Caco-2 (cell line): ENCODE measurements around the gene CDK17. TPM values are rescaled to one million over a fixed set of nuclear protein-coding genes. Genes with fewer than 3 reads are reported as not detected.

Source experiments
- BruUV-seq: library from RNA; stranded (reverse); fragments of 400-500 nt; replicated peaks from 2 replicates; lab custom pipeline; 2021; lab: Mats Ljungman, UMichigan
- CTCF ChIA-PET: fragments of 300-600 bp; sonication (Branson Sonifier 250); formaldehyde crosslinking; loops from one replicate; lab custom pipeline; 2022; ENCODE audit warnings: antibody characterized with exemption; lab: Charles Lee
- POLR2A ChIA-PET: fragments of 300-600 bp; sonication (Branson Sonifier 250); formaldehyde crosslinking; loops from one replicate; lab custom pipeline; 2022; ENCODE audit warnings: antibody characterized with exemption; lab: Charles Lee
- DNase-seq, 2 experiments: peaks; one replicate each; pipeline versions ENCODE4 v3.0.0 to v3.0.0-alpha.2; 2020 to 2022
- H3K27me3 ChIP-seq: replicated peaks from 2 replicates; pipeline ENCODE4 v1.6.0; 2011; ENCODE audit warnings: low read length; ENCODE audit not compliant: control insufficient read depth, insufficient read depth
- H3K36me3 ChIP-seq: 2 replicates; pipeline ENCODE4 v1.5.1; 2011; ENCODE audit warnings: low read length; ENCODE audit not compliant: control insufficient read depth, insufficient read depth
- H3K4me1 ChIP-seq: fragments of 250-450 bp; sonication (Bioruptor Pico); 2 replicates; pipeline ENCODE4 v1.5.1; 2020; ENCODE audit warnings: mild to moderate bottlenecking
- H3K4me3 ChIP-seq: 2 replicates; pipeline ENCODE4 v1.5.1; 2011; ENCODE audit warnings: low read depth, mild to moderate bottlenecking, control low read depth, low read length
- H3K9me3 ChIP-seq: fragments of 250-450 bp; sonication (Bioruptor Pico); 2 replicates; pipeline ENCODE4 v1.5.1; 2020; ENCODE audit warnings: mild to moderate bottlenecking, moderate library complexity
- H3K27ac Mint-ChIP-seq: one replicate; pipeline ENCODE4 v1.8.0; 2022; ENCODE audit warnings: mixed read lengths; ENCODE audit not compliant: unreplicated experiment
- H3K27me3 Mint-ChIP-seq: one replicate; pipeline ENCODE4 v1.8.0; 2022; ENCODE audit warnings: mixed read lengths; ENCODE audit not compliant: insufficient read depth, unreplicated experiment
- H3K36me3 Mint-ChIP-seq: one replicate; pipeline ENCODE4 v1.8.0; 2022; ENCODE audit warnings: mild to moderate bottlenecking, mixed read lengths; ENCODE audit not compliant: insufficient read depth, unreplicated experiment
- H3K4me1 Mint-ChIP-seq: one replicate; pipeline ENCODE4 v1.8.0; 2022; ENCODE audit warnings: low read depth, mixed read lengths; ENCODE audit not compliant: unreplicated experiment
- H3K4me3 Mint-ChIP-seq: one replicate; pipeline ENCODE4 v1.8.0; 2022; ENCODE audit warnings: mild to moderate bottlenecking, moderate library complexity, mixed read lengths; ENCODE audit not compliant: unreplicated experiment
- H3K9me3 Mint-ChIP-seq: one replicate; pipeline ENCODE4 v1.8.0; 2022; ENCODE audit warnings: mixed read lengths; ENCODE audit not compliant: unreplicated experiment
- intact Hi-C: fragments of 100-400 bp; cut with micrococcal nuclease; formaldehyde crosslinking; loops from one replicate; pipeline ENCODE4 v1.10.0; 2022; ENCODE audit not compliant: unreplicated experiment
- total RNA-seq: library from RNA; stranded (reverse); gene quantifications from 2 replicates; pipeline ENCODE4 v1.2.3, GENCODE V29; 2022
- TF ChIP-seq, protein P1 (sequence below), 2 experiments: fragments of 200-600 bp in 1 of 2; IDR thresholded peaks; 1 replicate in 1 of 2; 2 replicates in 1 of 2; pipeline versions ENCODE4 v1.5.1 to v1.8.0; 2011 to 2022; ENCODE audit warnings: antibody characterized with exemption in 1 of 2, control low read depth in 1 of 2, inconsistent platforms in 1 of 2, low read depth in 1 of 2, low read length in 1 of 2, mild to moderate bottlenecking in 1 of 2, moderate library complexity in 1 of 2; ENCODE audit not compliant: insufficient read depth in 1 of 2, severe bottlenecking in 1 of 2, unreplicated experiment in 1 of 2

CDK17 gene
- total RNA-seq, 1 experiment from 2014 or later, result 11.7 TPM

GRCh38 chr12:96236221-96236822, 163.9 kb downstream of the CDK17 start:
- H3K27ac Mint-ChIP-seq, result no peak overlapping the region
- H3K27me3 Mint-ChIP-seq, result peaks cover 5% of the 10 kb centered on the region
- Histone ChIP-seq H3K9me3 (no peaks in the 10 kb centered on the region), H3K27me3 (no peaks in the 10 kb centered on the region), H3K4me3 (no peak overlapping the region), H3K4me1 (no peaks in the 10 kb centered on the region), H3K36me3 (no peaks in the 10 kb centered on the region)
- no TSS peak for BruUV-seq
- POLR2A ChIA-PET, result no interaction called here
- TF ChIP-seq, protein P1, sequence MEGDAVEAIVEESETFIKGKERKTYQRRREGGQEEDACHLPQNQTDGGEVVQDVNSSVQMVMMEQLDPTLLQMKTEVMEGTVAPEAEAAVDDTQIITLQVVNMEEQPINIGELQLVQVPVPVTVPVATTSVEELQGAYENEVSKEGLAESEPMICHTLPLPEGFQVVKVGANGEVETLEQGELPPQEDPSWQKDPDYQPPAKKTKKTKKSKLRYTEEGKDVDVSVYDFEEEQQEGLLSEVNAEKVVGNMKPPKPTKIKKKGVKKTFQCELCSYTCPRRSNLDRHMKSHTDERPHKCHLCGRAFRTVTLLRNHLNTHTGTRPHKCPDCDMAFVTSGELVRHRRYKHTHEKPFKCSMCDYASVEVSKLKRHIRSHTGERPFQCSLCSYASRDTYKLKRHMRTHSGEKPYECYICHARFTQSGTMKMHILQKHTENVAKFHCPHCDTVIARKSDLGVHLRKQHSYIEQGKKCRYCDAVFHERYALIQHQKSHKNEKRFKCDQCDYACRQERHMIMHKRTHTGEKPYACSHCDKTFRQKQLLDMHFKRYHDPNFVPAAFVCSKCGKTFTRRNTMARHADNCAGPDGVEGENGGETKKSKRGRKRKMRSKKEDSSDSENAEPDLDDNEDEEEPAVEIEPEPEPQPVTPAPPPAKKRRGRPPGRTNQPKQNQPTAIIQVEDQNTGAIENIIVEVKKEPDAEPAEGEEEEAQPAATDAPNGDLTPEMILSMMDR (IDR thresholded peaks at IDR 0.05; ENCODE audit: insufficient read depth in 1 of 2, low read depth in 1 of 2, low read length in 1 of 2, severe bottlenecking in 1 of 2, unreplicated experiment in 1 of 2), result no peak
- no peaks in the 10 kb centered on the region for H3K4me1 Mint-ChIP-seq
- H3K36me3 Mint-ChIP-seq, result no peaks in the 10 kb centered on the region
- no peaks in the 10 kb centered on the region for H3K9me3 Mint-ChIP-seq
- DNase-seq, result no peak
- CTCF ChIA-PET, result no interaction called here
- intact Hi-C loops, result no loop called here
- H3K4me3 Mint-ChIP-seq, result no peak overlapping the region

DNA sequence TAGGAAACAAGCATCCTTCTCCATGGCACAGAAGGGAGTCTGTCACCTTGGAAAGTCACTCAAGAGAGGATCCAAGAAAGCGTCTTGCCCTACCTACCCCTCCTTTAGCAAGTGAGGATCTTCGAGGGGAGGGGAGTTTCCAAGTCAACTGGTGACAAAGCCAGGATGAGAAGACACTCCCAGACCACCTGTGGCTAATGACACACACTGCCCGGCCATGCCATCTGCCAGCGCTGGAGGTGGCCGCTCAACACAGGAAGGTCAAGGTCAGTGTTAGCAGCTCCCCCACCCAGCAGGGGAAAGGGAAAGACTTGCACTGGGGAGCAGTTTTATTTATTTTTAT, 164.8 kb downstream of the CDK17 start:
- intact Hi-C loops, result no loop called here

DNA sequence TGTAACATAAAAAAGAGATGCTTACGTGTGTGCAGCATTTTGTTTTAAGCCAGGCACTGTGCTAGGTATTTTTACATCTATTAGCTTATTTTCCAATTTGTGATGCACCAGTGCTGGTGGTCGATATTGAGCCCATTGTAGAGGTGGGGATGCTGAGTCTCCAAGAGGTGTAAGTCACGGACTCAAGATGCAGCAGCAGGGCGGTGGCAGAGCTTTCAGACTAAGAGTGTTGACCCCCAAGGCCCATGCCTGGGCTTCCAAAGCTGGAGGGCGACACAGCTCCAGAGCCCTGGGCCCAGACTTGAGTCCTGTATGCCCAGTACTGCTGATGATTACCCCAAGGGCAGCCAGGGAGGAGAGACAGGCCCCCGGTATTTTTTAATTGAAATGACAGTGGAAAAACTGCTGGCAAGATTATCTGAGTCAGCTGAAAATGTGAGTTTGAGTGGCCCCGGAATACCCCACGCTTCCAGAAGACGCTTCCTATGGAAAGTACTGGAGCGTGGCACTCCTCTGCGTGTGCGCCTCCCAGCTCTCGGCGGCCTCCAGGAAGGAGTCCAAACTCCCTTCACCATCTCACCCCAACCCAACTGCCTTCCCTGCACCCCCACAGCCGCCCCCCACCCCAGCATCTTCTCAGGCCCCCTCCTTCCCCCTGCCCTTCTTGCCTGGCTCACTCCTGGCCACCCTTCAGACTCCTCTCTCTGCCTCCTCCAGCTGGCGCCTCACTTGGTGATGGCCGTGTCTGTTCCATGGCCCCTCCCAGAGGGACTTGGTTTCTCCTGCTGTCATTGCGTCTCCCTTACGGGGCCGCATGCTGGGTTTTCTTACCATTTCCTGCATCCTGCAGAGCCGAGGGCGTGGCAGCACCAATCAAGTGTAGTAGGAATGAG, 165.4 kb downstream of the CDK17 start:
- Histone ChIP-seq H3K36me3 (no peaks in the 10 kb centered on the region), H3K9me3 (no peaks in the 10 kb centered on the region), H3K4me3 (no peak overlapping the region), H3K4me1 (no peaks in the 10 kb centered on the region), H3K27me3 (no peaks in the 10 kb centered on the region)
- TF ChIP-seq, protein P1 (IDR thresholded peaks at IDR 0.05; ENCODE audit: insufficient read depth in 1 of 2, low read depth in 1 of 2, low read length in 1 of 2, severe bottlenecking in 1 of 2, unreplicated experiment in 1 of 2), result no peak
- no peaks in the 10 kb centered on the region for H3K4me1 Mint-ChIP-seq
- CTCF ChIA-PET, result no interaction called here
- intact Hi-C loops, result no loop called here
- H3K4me3 Mint-ChIP-seq, result no peak overlapping the region
- no peaks in the 10 kb centered on the region for H3K9me3 Mint-ChIP-seq
- POLR2A ChIA-PET, result no interaction called here
- H3K27ac Mint-ChIP-seq, result no peak overlapping the region
- no TSS peak for BruUV-seq
- peaks cover 5% of the 10 kb centered on the region for H3K27me3 Mint-ChIP-seq
- no peak for DNase-seq
- H3K36me3 Mint-ChIP-seq, result no peaks in the 10 kb centered on the region

More for the DNA sequence above, 164.8 kb downstream of the CDK17 start:
- no peaks in the 10 kb centered on the region for H3K4me1 Mint-ChIP-seq
- CTCF ChIA-PET, result no interaction called here
- TF ChIP-seq, protein P1 (IDR thresholded peaks at IDR 0.05; ENCODE audit: insufficient read depth in 1 of 2, low read depth in 1 of 2, low read length in 1 of 2, severe bottlenecking in 1 of 2, unreplicated experiment in 1 of 2), result no peak
- Histone ChIP-seq H3K27me3 (no peaks in the 10 kb centered on the region), H3K9me3 (no peaks in the 10 kb centered on the region), H3K4me3 (no peak overlapping the region), H3K36me3 (no peaks in the 10 kb centered on the region), H3K4me1 (no peaks in the 10 kb centered on the region)
- no peaks in the 10 kb centered on the region for H3K36me3 Mint-ChIP-seq
- H3K27me3 Mint-ChIP-seq, result peaks cover 5% of the 10 kb centered on the region
- H3K4me3 Mint-ChIP-seq, result no peak overlapping the region
- H3K9me3 Mint-ChIP-seq, result no peaks in the 10 kb centered on the region
- POLR2A ChIA-PET, result no interaction called here
- H3K27ac Mint-ChIP-seq, result no peak overlapping the region
- no TSS peak for BruUV-seq
- no peak for DNase-seq
